SK-N-SH (cell line): ENCODE measurements around the gene PRKCD. TPM values are rescaled to one million over a fixed set of nuclear protein-coding genes. Genes with fewer than 3 reads are reported as not detected.

Experiments
- CTCF ChIA-PET: fragments of 300-600, 350-600 bp; formaldehyde crosslinking; extraction: SDS; loops from one replicate; lab custom pipeline; 2021; lab: Yijun Ruan, JAX
- POLR2A ChIA-PET: fragments of 350-600 bp; sonication (Branson Sonifier 250); formaldehyde crosslinking; extraction: SDS; loops from one replicate; lab custom pipeline; 2020; ENCODE audit warnings: antibody characterized with exemption, inconsistent platforms; lab: Yijun Ruan, JAX
- DNase-seq: peaks from one replicate; pipeline ENCODE4 v3.0.0; 2012
- H2AFZ ChIP-seq: fragments of 200-600 bp; sonication (generic); 2 replicates; pipeline ENCODE4 v1.8.1; 2016; ENCODE audit warnings: antibody characterized with exemption, mild to moderate bottlenecking, low read depth
- H3F3A ChIP-seq: fragments of 200-600 bp; sonication (generic); replicated peaks from 2 replicates; pipeline ENCODE3; 2016; ENCODE audit warnings: antibody characterized with exemption, mild to moderate bottlenecking; ENCODE audit not compliant: insufficient read depth
- H3K27ac ChIP-seq, 2 experiments: fragments of 200-500 bp in 1 of 2; fragments of 200-600 bp in 1 of 2; sonication (Bioruptor generic) in 1 of 2; sonication (generic), shearing (Covaris generic) in 1 of 2; 2 replicates each; pipeline versions ENCODE4 v1.5.1 to v1.6.1; 2014 to 2016; ENCODE audit warnings: low read depth in 2 of 2, inconsistent platforms in 1 of 2, low read length in 1 of 2, mild to moderate bottlenecking in 1 of 2, mixed read lengths in 1 of 2
- H3K27me3 ChIP-seq: fragments of 200-600 bp; sonication (generic), shearing (Covaris generic); 2 replicates; pipeline ENCODE4 v1.6.1; 2016; ENCODE audit warnings: mixed run types; ENCODE audit not compliant: insufficient read depth
- H3K36me3 ChIP-seq, 2 experiments: fragments of 200-500 bp in 1 of 2; fragments of 200-600 bp in 1 of 2; sonication (Bioruptor generic) in 1 of 2; sonication (generic) in 1 of 2; replicated peaks in 1 of 2; 2 replicates each; pipeline versions ENCODE3 to v1.5.1; 2014 to 2016; ENCODE audit warnings: low read length in 1 of 2, mild to moderate bottlenecking in 1 of 2; ENCODE audit not compliant: insufficient read depth in 2 of 2, control insufficient read depth in 1 of 2
- H3K4me1 ChIP-seq, 2 experiments: fragments of 200-500 bp in 1 of 2; fragments of 200-600 bp in 1 of 2; sonication (Bioruptor generic) in 1 of 2; sonication (generic), shearing (Covaris generic) in 1 of 2; 2 replicates each; pipeline versions ENCODE4 v1.5.1 to v1.6.1; 2014 to 2016; ENCODE audit warnings: low read depth in 1 of 2, low read length in 1 of 2, mixed run types in 1 of 2; ENCODE audit not compliant: insufficient read depth in 2 of 2, control insufficient read depth in 1 of 2
- H3K4me2 ChIP-seq: fragments of 200-600 bp; sonication (generic), shearing (Covaris generic); 2 replicates; pipeline ENCODE4 v1.6.1; 2017; ENCODE audit warnings: mixed run types
- H3K4me3 ChIP-seq, 2 experiments: fragments of 200-500 bp in 1 of 2; fragments of 200-600 bp in 1 of 2; sonication (Bioruptor generic) in 1 of 2; sonication (generic), shearing (Covaris generic) in 1 of 2; 2 replicates each; pipeline versions ENCODE4 v1.5.1 to v1.8.1; 2014 to 2016; ENCODE audit warnings: low read depth in 2 of 2, inconsistent platforms in 1 of 2, low read length in 1 of 2, mild to moderate bottlenecking in 1 of 2, mixed read lengths in 1 of 2, moderate library complexity in 1 of 2
- H3K79me2 ChIP-seq: fragments of 200-600 bp; sonication (generic); 2 replicates; pipeline ENCODE4 v1.8.1; 2017; ENCODE audit warnings: mild to moderate bottlenecking; ENCODE audit not compliant: insufficient read depth
- H3K9ac ChIP-seq: fragments of 200-600 bp; sonication (generic); 2 replicates; pipeline ENCODE4 v1.6.1; 2017; ENCODE audit warnings: mixed run types
- H3K9me2 ChIP-seq: fragments of 200-600 bp; sonication (generic); 2 replicates; pipeline ENCODE4 v1.6.1; 2017; ENCODE audit warnings: mixed run types
- H3K9me3 ChIP-seq: fragments of 200-600 bp; sonication (generic); 2 replicates; pipeline ENCODE4 v1.6.1; 2017; ENCODE audit warnings: mixed run types, mild to moderate bottlenecking, moderate library complexity
- H4K20me1 ChIP-seq: fragments of 200-600 bp; sonication (generic); 2 replicates; pipeline ENCODE4 v1.6.1; 2017; ENCODE audit warnings: mild to moderate bottlenecking, mixed run types; ENCODE audit not compliant: insufficient read depth
- EP300 ChIP-seq, 2 experiments: IDR thresholded peaks; 2 replicates each; pipeline versions ENCODE4 v1.4.0 to v1.6.1; 2012; ENCODE audit warnings: borderline replicate concordance in 1 of 2, low read depth in 1 of 2, low read length in 1 of 2
- FOXJ3 ChIP-seq: sonication (generic); formaldehyde crosslinking; IDR thresholded peaks from 2 replicates; pipeline ENCODE4 v1.5.1; 2020; ENCODE audit warnings: mild to moderate bottlenecking, missing genetic modification reagents
- IRF3 ChIP-seq: fragments of 150-350 bp; IDR thresholded peaks from 2 replicates; pipeline ENCODE4 v1.6.1; 2016; ENCODE audit warnings: mild to moderate bottlenecking, low read depth, low read length
- JUND ChIP-seq: IDR thresholded peaks from 2 replicates; pipeline ENCODE4 v1.4.0; 2012
- MEF2A ChIP-seq: IDR thresholded peaks from 2 replicates; pipeline ENCODE4 v1.4.0; 2012; ENCODE audit warnings: low read depth, borderline replicate concordance
- MXI1 ChIP-seq: IDR thresholded peaks from 2 replicates; pipeline ENCODE4 v1.6.1; 2012; ENCODE audit warnings: mild to moderate bottlenecking, low read depth, low read length, improper control_type of control experiment
- NRF1 ChIP-seq: IDR thresholded peaks from 2 replicates; pipeline ENCODE4 v1.6.1; 2012; ENCODE audit warnings: low read depth, mild to moderate bottlenecking, low read length
- POLR2AphosphoS5 ChIP-seq: IDR thresholded peaks from 2 replicates; pipeline ENCODE4 v1.6.1; 2012; ENCODE audit warnings: low read depth, low read length
- RCOR1 ChIP-seq: fragments of 150-350 bp; IDR thresholded peaks from 2 replicates; pipeline ENCODE4 v1.6.1; 2017; ENCODE audit warnings: antibody characterized with exemption, low read length
- TAF1 ChIP-seq: IDR thresholded peaks from 2 replicates; pipeline ENCODE4 v1.6.1; 2012; ENCODE audit warnings: low read depth, mild to moderate bottlenecking, low read length, moderate library complexity, borderline replicate concordance
- TCF12 ChIP-seq: IDR thresholded peaks from 2 replicates; pipeline ENCODE4 v1.4.0; 2012
- TEAD4 ChIP-seq: IDR thresholded peaks from 2 replicates; pipeline ENCODE4 v1.4.0; 2012; ENCODE audit warnings: mild to moderate bottlenecking, borderline replicate concordance; ENCODE audit not compliant: insufficient read depth
- YY1 ChIP-seq: IDR thresholded peaks from 2 replicates; pipeline ENCODE4 v1.4.0; 2012; ENCODE audit warnings: low read depth, mild to moderate bottlenecking
- WGBS: methylation state at CpG from one replicate; pipeline ENCODE4 v1.1.6; 2017; ENCODE audit warnings: low lambda C conversion rate; 5-methylcytosine and 5-hydroxymethylcytosine counted together
- polyA plus RNA-seq, 3 experiments: library from polyadenylated mRNA; depleted of rRNA; stranded (reverse); fragments of >200 nt; gene quantifications; 2 replicates each; pipeline ENCODE4 v1.2.3, GENCODE V29; 2012
- TF ChIP-seq, protein P1 (sequence below): fragments of 150-350 bp; IDR thresholded peaks from 2 replicates; pipeline ENCODE4 v1.6.1; 2017; ENCODE audit warnings: antibody characterized with exemption, low read length, low read depth, borderline replicate concordance
- TF ChIP-seq, protein P2 (sequence below): IDR thresholded peaks from 2 replicates; pipeline ENCODE4 v1.4.0; 2012; ENCODE audit warnings: low read depth, borderline replicate concordance
- TF ChIP-seq, protein P3 (sequence below): IDR thresholded peaks from 2 replicates; pipeline ENCODE4 v1.4.0; 2012; ENCODE audit warnings: low read depth

Gene PRKCD
- polyA plus RNA-seq, 1 of the 3 experiments (the other 2 are of a cell fraction), result 29.0 TPM

GRCh38 chr3:53140847-53141845, 19.9 kb upstream of the PRKCD start:
- Histone ChIP-seq H4K20me1 (no peaks in the 10 kb centered on the region), H3K9me2 (no peaks in the 10 kb centered on the region)
- POLR2A ChIA-PET, result no interaction called here
- TF ChIP-seq IRF3, result no peak
- TF ChIP-seq RCOR1, result no peak
- TF ChIP-seq, protein P1, sequence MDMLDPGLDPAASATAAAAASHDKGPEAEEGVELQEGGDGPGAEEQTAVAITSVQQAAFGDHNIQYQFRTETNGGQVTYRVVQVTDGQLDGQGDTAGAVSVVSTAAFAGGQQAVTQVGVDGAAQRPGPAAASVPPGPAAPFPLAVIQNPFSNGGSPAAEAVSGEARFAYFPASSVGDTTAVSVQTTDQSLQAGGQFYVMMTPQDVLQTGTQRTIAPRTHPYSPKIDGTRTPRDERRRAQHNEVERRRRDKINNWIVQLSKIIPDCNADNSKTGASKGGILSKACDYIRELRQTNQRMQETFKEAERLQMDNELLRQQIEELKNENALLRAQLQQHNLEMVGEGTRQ, result no peak
- TF ChIP-seq YY1, result no peak
- TF ChIP-seq TCF12, result no peak
- TF ChIP-seq POLR2AphosphoS5, result no peak
- TF ChIP-seq NRF1, result no peak
- TF ChIP-seq, all 33 proteins: peak for 0
- no peaks in the 10 kb centered on the region for H3K36me3 ChIP-seq
- no peaks in the 10 kb centered on the region for H3K79me2 ChIP-seq
- no peak overlapping the region for H3K27ac ChIP-seq
- no peaks in the 10 kb centered on the region for H3K27me3 ChIP-seq
- no peak for DNase-seq
- H2AFZ ChIP-seq, result peak overlapping the region; percentile 40; the same call in 1 of the 2 replicates
- 71% methylated on average over 6 of the region's 6 CpGs for WGBS
- H3K4me2 ChIP-seq, result no peak overlapping the region
- no peak overlapping the region for H3K4me3 ChIP-seq
- CTCF ChIA-PET, result interaction anchor here (1.1 to 7.5 kb wide), 3 partner anchors 14 to 55 kb away, joined by 3 to 49 read pairs (median 3); no protein-coding TSS in a partner anchor
- no peaks in the 10 kb centered on the region for H3F3A ChIP-seq
- H3K9me3 ChIP-seq, result no peaks in the 10 kb centered on the region
- no peak overlapping the region for H3K9ac ChIP-seq
- no peaks in the 10 kb centered on the region; a peak in 1 of 4 replicates for H3K4me1 ChIP-seq

- Histone ChIP-seq H3K27me3 (no peaks in the 10 kb centered on the region), H2AFZ (no peak overlapping the region), H3K27ac (no peak overlapping the region), H3K4me1 (no peaks in the 10 kb centered on the region; a peak in 1 of 4 replicates), H3K4me2 (no peak overlapping the region), H3K9me2 (no peaks in the 10 kb centered on the region), H3K4me3 (no peak overlapping the region), H3K36me3 (no peaks in the 10 kb centered on the region), H3K9ac (no peak overlapping the region), H4K20me1 (no peaks in the 10 kb centered on the region), H3K9me3 (no peaks in the 10 kb centered on the region), H3F3A (no peaks in the 10 kb centered on the region), H3K79me2 (no peaks in the 10 kb centered on the region)
- TF ChIP-seq JUND (no peak), EP300 (IDR thresholded peaks at IDR 0.05; ENCODE audit: borderline replicate concordance in 1 of 2, low read depth in 1 of 2, low read length in 1 of 2) (no peak), FOXJ3 (CRISPR knock-in tag) (no peak), TEAD4 (no peak), IRF3 (no peak), TCF12 (no peak), MXI1 (no peak), MEF2A (no peak), TAF1 (no peak)
- TF ChIP-seq, protein P2, sequence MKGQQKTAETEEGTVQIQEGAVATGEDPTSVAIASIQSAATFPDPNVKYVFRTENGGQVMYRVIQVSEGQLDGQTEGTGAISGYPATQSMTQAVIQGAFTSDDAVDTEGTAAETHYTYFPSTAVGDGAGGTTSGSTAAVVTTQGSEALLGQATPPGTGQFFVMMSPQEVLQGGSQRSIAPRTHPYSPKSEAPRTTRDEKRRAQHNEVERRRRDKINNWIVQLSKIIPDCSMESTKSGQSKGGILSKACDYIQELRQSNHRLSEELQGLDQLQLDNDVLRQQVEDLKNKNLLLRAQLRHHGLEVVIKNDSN, result no peak
- TF ChIP-seq, protein P1, result no peak
- TF ChIP-seq, protein P3, sequence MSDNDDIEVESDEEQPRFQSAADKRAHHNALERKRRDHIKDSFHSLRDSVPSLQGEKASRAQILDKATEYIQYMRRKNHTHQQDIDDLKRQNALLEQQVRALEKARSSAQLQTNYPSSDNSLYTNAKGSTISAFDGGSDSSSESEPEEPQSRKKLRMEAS, result no peak
- 94% methylated on average over 3 of the region's 3 CpGs for WGBS
- POLR2A ChIA-PET, result no interaction called here
- CTCF ChIA-PET, result interaction anchor here (4.4 to 7.5 kb wide), 2 partner anchors 10 to 53 kb away, joined by 30 to 49 read pairs; no protein-coding TSS in a partner anchor
- DNase-seq, result no peak
These were observed 18.0 kb upstream of the PRKCD start for GRCh38 chr3:53142986-53143385.
